HG02571 (cell line): ENCODE data around the gene KHK.

ENCODE experiments used
- ATAC-seq: cut with Tn5 transposase; IDR thresholded peaks from one replicate; pipeline ENCODE4 v1.9.1; 2021; ENCODE audit warnings: mild to moderate bottlenecking, moderate library complexity; ENCODE audit not compliant: unreplicated experiment

The KHK gene

DNA sequence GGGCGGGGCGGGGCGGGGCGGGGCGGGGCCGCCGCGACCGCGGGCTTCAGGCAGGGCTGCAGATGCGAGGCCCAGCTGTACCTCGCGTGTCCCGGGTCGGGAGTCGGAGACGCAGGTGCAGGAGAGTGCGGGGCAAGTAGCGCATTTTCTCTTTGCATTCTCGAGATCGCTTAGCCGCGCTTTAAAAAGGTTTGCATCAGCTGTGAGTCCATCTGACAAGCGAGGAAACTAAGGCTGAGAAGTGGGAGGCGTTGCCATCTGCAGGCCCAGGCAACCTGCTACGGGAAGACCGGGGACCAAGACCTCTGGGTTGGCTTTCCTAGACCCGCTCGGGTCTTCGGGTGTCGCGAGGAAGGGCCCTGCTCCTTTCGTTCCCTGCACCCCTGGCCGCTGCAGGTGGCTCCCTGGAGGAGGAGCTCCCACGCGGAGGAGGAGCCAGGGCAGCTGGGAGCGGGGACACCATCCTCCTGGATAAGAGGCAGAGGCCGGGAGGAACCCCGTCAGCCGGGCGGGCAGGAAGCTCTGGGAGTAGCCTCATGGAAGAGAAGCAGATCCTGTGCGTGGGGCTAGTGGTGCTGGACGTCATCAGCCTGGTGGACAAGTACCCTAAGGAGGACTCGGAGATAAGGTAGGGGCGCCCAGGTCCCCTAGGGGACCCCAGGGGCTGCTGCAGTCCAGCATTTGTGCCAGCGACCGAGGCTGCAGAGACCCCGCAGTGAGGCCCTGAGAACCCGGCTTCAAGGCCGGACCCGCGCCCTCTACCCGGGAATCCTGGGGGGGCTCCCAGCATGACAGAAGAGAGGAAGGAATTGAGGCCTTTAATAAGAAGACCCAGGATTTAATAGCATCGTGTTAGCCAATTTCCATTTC, at the start of gene KHK:
Gene KHK, plus strand, starts transcription at position 49 of the 870 bp plus-strand sequence. Its CDS starts 488 bp downstream, at position 537.
- peak; percentile 2 for ATAC-seq

DNA sequence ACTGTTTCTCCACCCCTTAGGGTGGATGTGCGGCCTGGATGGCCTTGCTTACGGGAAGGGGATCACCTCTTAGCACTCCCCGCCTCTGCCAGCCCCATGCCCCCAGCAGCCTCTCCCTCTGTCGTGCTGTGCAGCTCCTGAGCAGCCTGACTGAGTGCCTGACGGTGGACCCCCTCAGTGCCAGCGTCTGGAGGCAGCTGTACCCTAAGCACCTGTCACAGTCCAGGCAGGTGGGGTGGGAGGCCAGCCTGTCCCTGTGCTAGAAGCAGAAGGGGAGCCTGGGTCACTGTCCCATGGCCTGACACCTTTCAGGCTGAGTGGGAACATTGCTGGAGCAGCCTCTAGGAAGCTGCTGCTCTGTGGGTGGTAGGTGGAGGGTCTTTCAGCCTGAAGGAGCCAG, 48.6 kb upstream of the KHK start:
- no peak for ATAC-seq

DNA sequence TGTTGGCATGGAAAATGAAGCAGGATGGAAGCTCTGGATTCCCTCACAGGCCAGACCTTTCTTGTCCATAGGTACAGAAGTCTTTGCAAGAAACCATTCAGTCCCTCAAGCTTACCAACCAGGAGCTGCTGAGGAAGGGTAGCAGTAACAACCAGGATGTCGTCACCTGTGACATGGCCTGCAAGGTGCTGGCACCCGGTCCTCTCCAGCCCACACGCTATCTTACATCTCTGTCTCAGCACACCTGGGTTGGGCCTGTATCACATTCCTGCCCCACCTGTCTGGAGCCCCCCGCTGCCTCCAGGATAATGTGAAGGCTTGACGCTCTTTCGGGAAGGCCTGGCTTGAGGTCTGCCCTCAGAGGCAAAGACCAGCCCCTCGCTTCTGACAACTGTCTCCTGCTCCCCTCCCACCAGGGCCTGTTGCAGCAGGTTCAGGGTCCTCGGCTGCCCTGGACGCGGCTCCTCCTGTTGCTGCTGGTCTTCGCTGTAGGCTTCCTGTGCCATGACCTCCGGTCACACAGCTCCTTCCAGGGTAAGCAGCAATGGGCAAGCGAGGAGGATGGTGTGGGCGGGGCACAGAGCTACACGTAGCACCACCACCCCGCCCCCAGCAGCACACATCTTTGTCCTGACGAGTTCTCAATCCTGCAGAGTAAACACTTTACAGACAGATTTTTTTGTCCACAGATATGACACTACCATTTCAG, 47.8 kb upstream of the KHK start:
- no peak for ATAC-seq

DNA sequence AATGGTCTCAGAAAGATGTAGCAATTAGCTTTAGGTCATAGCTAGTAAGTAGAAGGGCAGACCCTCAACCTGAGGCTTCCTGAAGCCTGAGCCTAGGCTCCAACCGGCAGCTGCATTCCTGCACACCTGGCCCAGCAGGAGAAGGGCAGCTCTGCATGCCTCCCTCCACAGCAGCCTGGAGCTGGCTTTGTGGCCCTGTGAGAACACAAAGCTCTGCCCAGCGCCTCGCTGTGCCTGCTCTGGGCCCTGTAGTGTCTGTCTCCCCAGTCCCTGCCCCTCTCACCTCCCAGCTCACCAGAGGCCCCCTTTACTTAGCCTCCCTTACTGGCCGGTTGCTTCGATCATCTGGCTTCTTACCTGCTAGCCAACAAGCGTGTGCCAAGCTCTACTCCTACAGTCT, 47.1 kb upstream of the KHK start:
- ATAC-seq = no peak

DNA sequence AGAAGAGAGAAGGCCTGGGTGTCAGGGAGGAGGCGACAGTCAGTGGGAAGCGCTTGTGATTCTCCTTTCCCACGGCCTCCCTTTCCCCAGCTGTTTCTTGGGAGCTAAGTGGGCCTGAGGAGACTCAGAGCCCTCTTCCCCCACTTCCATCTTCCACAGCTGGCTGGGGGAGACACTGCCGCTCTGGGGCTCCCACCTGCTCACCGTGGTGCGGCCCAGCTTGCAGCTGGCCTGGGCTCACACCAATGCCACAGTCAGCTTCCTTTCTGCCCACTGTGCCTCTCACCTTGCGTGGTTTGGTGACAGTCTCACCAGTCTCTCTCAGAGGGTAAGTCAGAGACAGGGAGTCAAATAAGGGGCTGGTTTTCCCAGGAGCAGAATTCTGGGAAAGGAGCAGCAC, 46.7 kb upstream of the KHK start:
- no peak for ATAC-seq

DNA sequence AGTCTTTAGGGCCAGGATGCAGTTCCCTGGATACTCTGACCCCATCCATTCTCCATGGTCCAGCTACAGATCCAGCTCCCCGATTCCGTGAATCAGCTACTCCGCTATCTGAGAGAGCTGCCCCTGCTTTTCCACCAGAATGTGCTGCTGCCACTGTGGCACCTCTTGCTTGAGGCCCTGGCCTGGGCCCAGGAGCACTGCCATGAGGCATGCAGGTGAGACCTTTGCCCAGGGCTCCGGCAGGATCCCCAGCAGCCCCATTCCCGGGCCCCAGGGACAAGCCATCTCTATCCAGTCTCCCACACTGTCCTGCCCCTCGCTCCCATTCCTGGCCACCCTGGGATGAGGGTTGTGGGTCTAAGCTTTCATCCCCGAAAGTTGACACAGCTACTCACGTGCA, 46.3 kb upstream of the KHK start:
- ATAC-seq = no peak

DNA sequence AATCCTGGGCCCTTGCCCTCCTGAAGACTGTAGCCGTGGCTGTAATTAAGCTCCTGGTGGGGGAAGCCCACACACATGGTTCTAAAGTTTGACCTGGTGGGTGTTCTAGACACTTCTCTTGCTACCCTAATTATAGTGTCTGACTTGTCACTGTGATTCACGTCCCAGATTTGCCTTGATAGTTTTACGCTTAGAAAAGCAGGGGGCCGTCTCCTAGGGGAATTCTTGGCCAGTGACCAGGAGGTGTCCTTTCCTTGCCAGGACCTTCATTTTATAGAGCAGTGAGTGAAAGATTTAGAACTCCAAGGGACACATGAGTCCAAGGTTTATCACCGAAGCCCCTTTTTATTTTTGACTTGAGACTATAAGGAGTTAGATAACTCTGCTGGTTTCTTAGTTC, 44.8 kb upstream of the KHK start:
- ATAC-seq = no peak

DNA sequence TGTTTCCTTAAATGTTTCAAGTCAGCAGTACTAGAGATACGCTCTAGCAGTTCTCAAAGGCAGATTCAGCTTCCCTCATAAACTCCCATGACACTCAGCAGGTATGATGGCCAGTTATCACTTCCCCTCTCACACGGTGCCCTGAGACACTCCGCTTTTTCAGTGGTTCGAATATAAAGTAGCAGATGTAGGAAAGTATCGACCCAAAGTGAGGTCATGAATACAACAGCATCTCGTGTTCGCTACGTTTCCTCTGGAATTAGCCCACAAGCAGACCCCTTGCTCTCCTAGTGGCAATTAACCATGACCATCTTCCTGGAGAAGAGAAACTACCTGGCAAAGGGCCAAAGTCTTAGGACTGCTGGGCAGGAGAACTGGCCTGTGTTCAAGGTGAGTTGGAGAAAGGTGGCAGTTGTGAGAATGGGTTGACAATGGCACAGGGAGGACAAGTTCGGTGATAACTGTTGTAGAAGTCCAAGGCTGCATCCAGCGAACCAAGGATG, 44.4 kb upstream of the KHK start:
- no peak for ATAC-seq

DNA sequence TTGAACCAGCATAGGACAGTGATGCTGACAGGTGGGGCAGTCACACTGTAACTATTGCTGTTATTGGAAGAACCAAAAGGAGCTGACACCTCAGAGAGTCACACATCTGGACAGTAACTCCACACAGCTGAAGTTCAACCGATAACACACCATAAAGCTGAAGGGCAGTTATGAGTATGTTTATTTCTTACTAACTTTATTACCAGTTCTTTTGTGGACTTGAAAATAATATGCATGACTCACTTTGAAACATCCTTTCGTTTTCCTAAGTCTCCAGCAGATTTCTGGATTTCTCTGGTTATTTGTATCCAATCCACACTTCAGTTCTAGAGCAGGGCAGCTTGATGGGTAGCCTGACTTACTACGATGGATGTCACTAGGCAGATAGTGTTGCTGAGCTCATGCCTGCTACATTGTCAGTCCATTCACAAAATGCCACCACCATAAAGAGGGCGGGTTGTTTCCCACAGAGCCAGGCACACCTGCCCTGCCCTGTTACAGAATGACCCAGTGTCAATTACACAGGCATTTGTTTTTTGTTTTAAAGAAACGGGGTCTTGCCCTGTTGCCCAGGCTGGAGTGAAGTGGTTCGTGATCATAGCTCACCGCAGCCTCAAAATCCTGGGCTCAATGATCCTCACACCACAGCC, 43.5 kb upstream of the KHK start:
- ATAC-seq = no peak

DNA sequence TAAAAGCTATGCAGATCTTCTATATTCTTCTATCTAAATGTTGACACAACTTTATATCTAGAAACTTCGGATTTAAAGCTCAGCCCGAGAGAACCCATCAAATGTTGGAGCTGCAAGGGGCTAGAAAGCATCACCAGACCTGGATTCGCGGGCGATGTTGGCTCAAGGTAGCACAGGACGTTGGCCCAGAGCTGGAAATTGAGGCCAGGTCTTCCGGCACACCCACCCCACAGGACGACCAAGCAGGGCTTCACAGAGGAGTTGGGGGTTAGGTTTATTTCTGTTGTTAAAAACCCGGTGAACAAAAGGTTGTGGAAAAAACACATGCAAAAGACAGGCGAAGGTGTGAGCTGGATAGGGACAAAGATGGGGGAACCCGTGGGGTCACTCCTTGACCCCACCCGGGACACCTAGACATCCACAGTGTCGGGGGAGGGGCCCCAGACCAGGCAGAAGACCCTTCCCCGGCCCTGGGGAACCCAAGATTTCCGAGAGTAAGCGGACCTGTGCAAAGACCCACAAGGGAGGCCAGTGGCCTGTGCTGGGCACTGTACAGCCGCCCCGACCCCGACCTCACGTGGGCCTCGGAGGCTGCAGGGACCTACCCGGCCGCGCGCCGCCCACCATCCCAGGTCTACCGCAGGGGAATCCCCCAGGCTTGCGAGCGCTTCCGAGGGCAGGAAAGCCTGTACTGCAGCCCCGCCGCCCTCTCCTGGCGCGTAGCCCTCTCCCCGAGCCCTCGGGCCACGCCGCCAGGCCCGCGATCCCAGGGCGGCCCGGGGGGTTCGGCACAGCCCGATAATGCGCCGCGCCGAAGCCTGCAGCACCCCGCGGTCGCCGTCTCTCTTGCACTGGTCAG, 36.9 kb upstream of the KHK start:
- peak; percentile 21 for ATAC-seq

DNA sequence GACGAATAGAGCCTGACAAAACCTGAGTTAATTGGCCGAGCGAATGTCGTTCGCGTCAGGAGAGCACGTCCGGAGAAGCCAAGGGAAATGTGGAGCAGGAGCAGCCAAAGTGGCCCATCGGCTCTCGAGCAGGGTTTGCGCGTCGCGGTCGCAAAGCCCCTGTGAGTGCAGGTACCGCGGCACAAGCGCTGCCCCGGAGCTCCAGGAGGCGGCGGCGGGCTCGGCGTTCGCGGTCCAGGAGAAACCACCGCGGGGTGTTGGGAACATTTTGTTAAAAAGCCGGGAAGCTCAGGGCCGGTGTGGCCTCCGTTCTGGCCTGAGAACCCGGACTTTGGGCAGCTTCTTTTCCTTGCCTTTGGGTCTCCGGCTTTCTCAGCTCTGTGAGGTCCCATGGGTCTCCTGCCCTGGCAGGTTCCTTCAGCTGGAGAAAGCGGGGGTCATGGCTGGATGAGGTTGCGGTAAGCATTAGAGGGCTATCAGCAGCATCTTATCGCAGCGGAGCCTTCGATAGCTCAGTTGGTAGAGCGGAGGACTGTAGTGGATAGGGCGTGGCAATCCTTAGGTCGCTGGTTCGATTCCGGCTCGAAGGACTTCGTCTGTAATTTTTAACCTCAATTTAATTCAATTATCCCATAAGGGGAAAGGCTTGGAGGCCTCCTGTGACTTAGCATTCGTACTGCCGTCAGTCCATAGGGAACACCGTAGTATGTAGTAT, 36.1 kb upstream of the KHK start:
- peak; percentile 46 for ATAC-seq

DNA sequence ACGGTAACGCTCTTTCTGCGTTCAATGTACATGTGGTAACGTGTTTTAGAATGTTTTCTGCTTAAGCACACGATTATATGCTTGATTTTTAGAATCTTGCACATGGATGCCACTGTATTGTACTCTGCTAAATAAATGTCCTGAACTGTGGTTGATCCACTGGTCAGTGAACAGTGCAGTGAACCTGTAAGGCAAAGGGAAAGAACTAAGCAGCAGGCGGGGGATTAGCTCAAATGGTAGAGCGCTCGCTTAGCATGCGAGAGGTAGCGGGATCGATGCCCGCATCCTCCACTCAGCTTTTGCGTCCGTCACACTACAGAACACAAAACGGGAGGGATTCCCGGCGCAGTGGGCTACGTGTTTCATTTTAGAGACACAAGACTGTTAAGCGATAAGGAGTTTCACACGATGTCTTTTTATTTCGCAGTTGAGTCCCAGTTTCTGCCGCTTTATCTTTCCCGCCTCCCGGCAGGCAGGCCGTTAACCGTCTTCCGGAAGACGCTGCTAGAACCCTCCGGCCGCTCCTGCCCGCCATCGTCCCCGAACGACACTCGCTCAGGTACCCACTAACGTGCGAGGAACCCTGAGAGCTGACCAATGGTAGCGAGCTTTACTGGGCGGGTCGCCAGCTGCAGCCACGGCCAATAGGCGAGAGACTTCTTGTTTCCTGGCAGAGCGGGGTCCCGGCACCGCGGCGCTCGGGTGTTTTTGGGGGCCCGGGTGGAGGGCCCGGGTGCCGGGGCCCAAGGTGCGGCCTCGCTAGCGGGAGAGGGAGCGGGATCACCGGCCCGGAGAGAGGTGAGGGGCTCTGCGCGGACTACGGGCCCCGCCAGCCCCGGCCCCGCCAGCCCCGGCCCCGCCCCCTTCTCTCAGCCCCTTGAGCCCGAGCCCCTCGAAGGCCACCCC, 35.3 kb upstream of the KHK start, which contains the start of gene AGBL5:
Gene AGBL5, plus strand, starts transcription at position 673 of the 906 bp plus-strand sequence. CDS start 1,291 bp downstream, outside the sequence.
- ATAC-seq = peak; percentile 66

DNA sequence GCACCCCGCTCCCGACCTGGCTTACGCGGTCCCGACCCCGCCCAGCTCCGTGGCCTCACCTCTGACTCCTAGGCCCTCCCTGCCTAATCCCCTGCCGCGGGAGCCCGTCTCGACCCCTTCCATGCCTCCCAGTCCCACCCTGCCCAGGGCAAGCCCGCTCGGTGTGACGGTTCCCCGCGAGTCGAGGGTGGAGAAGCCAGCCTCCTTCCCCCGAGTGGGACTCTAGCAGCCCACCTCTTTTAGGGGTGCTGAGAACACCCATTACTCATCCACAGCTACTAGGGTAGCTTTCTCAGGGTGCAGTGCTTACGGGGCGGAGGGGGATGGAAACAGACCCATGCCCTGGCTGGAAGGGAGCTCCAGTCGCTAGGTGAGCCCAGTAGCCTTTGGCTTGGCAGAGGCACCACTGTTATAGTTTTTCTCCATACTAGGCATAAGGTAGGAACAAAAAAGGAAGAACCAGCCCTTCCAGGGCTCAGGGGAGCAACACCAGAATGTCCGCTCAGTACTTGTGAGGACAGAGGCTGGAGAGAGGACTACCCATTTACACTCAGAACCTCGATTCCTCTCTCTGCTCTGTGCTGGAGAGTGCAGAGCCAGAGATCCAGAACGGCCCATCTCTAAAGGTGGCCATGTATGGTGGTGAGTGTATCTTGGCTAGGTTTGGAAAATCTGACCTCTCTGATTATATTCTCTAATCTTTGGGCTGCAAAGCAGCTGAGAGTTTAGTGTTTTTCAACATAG, 34.5 kb upstream of the KHK start:
- no peak for ATAC-seq

DNA sequence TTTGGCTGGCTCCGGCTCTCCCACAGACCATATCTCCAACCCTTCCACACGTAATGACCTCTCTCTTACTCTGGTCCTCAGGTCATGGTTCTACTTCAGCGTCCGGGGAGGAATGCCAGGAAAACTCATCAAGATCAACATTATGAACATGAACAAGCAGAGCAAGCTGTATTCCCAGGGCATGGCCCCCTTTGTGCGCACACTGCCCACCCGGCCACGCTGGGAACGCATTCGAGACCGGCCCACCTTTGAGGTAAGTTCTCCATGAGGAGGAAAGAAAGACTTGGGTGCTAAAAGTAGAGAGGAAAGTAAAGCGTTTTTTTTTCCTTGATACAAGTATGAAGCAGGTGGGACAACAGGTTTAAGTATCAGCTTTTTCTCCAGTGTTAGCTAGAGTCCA, 33.3 kb upstream of the KHK start:
- no peak for ATAC-seq

DNA sequence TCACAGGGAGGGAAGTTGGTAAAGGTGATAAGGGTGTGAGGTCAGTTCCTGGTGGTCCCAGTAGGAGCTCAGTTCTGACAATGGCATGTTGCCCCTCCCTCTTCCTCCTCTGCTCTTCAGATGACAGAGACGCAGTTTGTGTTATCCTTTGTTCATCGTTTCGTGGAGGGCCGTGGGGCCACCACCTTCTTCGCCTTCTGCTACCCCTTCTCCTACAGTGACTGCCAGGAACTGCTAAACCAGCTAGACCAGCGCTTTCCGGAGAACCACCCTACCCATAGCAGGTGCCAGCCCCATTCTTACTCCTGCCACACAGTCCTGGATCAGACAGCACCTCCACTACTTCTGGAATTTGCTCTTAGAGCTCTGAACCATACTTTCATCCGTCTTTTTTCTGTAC, 32.8 kb upstream of the KHK start:
- ATAC-seq = no peak

DNA sequence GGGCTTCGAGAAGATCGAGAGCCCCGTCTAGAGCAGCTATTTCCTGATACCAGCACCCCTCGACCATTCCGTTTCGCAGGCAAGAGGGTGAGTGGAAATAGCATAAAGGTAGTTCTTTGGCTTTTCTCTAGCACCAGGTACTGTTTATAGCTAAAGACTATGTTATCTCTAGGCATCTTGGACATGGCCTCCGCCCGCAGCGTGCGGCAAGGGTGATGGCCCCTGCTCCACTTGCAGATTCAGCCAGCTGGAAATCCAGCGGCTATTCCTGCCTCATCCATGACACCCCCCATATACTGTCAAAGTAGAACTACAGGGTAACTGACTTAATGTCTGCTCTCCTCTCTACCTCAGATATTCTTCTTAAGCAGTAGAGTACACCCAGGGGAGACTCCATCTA, 31.9 kb upstream of the KHK start:
- no peak for ATAC-seq

DNA sequence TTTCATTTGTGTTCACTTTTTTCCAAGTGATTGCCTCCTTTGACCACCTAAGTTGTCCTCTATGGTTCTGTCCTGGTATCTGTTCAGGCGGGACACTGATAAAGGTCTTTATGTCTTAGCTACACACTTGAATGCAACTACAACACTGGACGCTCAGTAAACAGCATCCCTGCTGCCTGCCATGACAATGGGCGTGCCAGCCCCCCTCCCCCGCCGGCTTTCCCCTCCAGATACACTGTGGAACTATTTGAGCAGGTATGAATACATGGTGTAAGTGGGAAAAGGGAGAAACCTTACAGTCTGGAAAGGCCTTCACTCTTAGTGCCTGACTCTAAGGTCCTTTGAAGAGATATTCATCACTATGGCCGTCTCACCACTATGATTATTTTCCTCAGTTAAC, 29.4 kb upstream of the KHK start:
- ATAC-seq = no peak

DNA sequence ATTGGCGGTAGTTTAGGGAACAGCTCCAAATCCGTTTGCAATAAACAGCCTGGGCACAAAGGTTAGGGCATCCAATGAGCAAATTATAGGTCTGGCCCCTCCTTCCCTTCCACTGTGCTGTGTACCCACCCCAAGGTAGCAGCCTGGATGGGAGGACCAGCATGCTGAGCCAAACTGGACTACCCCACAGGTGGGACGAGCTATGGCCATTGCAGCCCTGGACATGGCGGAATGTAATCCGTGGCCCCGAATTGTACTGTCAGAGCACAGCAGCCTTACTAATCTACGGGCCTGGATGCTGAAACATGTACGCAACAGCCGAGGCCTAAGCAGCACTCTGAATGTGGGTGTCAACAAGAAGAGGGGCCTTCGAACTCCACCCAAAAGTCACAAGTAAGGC, 28.4 kb upstream of the KHK start:
- ATAC-seq = no peak
